IMR-90 (cell line): ENCODE results near the gene CLDN9. TPM values are rescaled to one million over a fixed set of nuclear protein-coding genes. Genes with fewer than 3 reads are reported as not detected.
A peak's percentile ranks its signal among the peaks of the same experiment; 100 is the strongest.

Experiments used
- ATAC-seq: fragments of 200-7000 bp; cut with Tn5 transposase; 2 replicates; pipeline ENCODE4 v1.9.1; 2020; ENCODE audit warnings: low read depth, mild to moderate bottlenecking, moderate library complexity
- BruUV-seq: library from RNA; stranded (reverse); fragments of 400-500 nt; replicated peaks from 2 replicates; lab custom pipeline; 2021; lab: Mats Ljungman, UMichigan
- CTCF ChIA-PET: fragments of 300-600 bp; formaldehyde crosslinking; extraction: SDS; loops from one replicate; lab custom pipeline; 2021; ENCODE audit warnings: antibody characterized with exemption; lab: Yijun Ruan, JAX
- POLR2A ChIA-PET: fragments of 300-600 bp; sonication (Branson Sonifier 250); formaldehyde crosslinking; loops from one replicate; lab custom pipeline; 2022; ENCODE audit warnings: antibody characterized with exemption; ENCODE audit not compliant: unreplicated experiment; lab: Charles Lee
- DNase-seq: peaks from one replicate; pipeline ENCODE4 v3.0.0; 2013
- H2AFZ ChIP-seq: replicated peaks from 2 replicates; pipeline ENCODE3; 2013; ENCODE audit warnings: low read length, mild to moderate bottlenecking; ENCODE audit not compliant: poor library complexity
- H2AK5ac ChIP-seq: 2 replicates; pipeline ENCODE4 v1.6.1; 2013; ENCODE audit warnings: low read depth, low read length, inconsistent platforms
- H2AK9ac ChIP-seq: replicated peaks from 2 replicates; pipeline ENCODE3; 2013; ENCODE audit warnings: mild to moderate bottlenecking, low read depth, low read length, moderate library complexity; ENCODE audit not compliant: poor library complexity
- H2BK120ac ChIP-seq: 2 replicates; pipeline ENCODE4 v1.6.1; 2013; ENCODE audit warnings: low read depth, low read length, inconsistent platforms
- H2BK15ac ChIP-seq: 3 replicates; pipeline ENCODE4 v1.6.1; 2013; ENCODE audit warnings: low read depth, low read length, inconsistent platforms
- H2BK20ac ChIP-seq: 2 replicates; pipeline ENCODE4 v1.6.1; 2013; ENCODE audit warnings: low read depth, mild to moderate bottlenecking, inconsistent platforms, low read length, moderate library complexity
- H2BK5ac ChIP-seq: 2 replicates; pipeline ENCODE4 v1.6.1; 2013; ENCODE audit warnings: mild to moderate bottlenecking, low read depth, low read length, inconsistent platforms; ENCODE audit not compliant: poor library complexity, severe bottlenecking
- H3K14ac ChIP-seq: replicated peaks from 2 replicates; pipeline ENCODE4 v1.6.1; 2013; ENCODE audit warnings: low read depth, low read length, inconsistent platforms
- H3K18ac ChIP-seq: 2 replicates; pipeline ENCODE4 v1.6.1; 2013; ENCODE audit warnings: low read depth, low read length, control low read depth
- H3K23ac ChIP-seq: 2 replicates; pipeline ENCODE4 v1.6.1; 2013; ENCODE audit warnings: low read depth, low read length, inconsistent platforms
- H3K27ac ChIP-seq: 2 replicates; pipeline ENCODE4 v1.5.1; 2013; ENCODE audit warnings: mild to moderate bottlenecking, control low read depth, low read length; ENCODE audit not compliant: insufficient read depth
- H3K27me3 ChIP-seq: 2 replicates; pipeline ENCODE4 v1.6.1; 2013; ENCODE audit warnings: low read length; ENCODE audit not compliant: control insufficient read depth, insufficient read depth
- H3K36me3 ChIP-seq: 2 replicates; pipeline ENCODE4 v1.6.1; 2013; ENCODE audit warnings: low read length, mixed read lengths; ENCODE audit not compliant: control insufficient read depth, insufficient read depth
- H3K4ac ChIP-seq: 2 replicates; pipeline ENCODE4 v1.6.1; 2013; ENCODE audit warnings: low read depth, low read length, inconsistent platforms
- H3K4me1 ChIP-seq: 2 replicates; pipeline ENCODE4 v1.6.1; 2013; ENCODE audit warnings: low read length, mixed read lengths; ENCODE audit not compliant: control insufficient read depth, insufficient read depth
- H3K4me2 ChIP-seq: 2 replicates; pipeline ENCODE4 v1.6.1; 2013; ENCODE audit warnings: low read depth, mild to moderate bottlenecking, control low read depth, low read length, moderate library complexity
- H3K4me3 ChIP-seq: 2 replicates; pipeline ENCODE4 v1.5.1; 2013; ENCODE audit warnings: low read depth, mild to moderate bottlenecking, control low read depth, low read length, moderate library complexity; ENCODE audit not compliant: insufficient read depth
- H3K56ac ChIP-seq: 2 replicates; pipeline ENCODE4 v1.6.1; 2013; ENCODE audit warnings: low read length, inconsistent platforms; ENCODE audit not compliant: insufficient read depth; ENCODE audit errors: extremely low read depth
- H3K79me1 ChIP-seq, 2 experiments: 2 replicates each; pipeline ENCODE4 v1.6.1; 2013; ENCODE audit warnings: low read length in 2 of 2, inconsistent platforms in 1 of 2, low read depth in 1 of 2
- H3K9ac ChIP-seq: 2 replicates; pipeline ENCODE4 v1.6.1; 2013; ENCODE audit warnings: low read depth, low read length, control low read depth
- H3K9me1 ChIP-seq: 2 replicates; pipeline ENCODE4 v1.6.1; 2013; ENCODE audit warnings: low read length, inconsistent platforms; ENCODE audit not compliant: insufficient read depth
- H3K9me3 ChIP-seq: 2 replicates; pipeline ENCODE4 v1.6.1; 2013; ENCODE audit warnings: low read length; ENCODE audit not compliant: control insufficient read depth, insufficient read depth
- H4K20me1 ChIP-seq: 2 replicates; pipeline ENCODE4 v1.6.1; 2013; ENCODE audit warnings: low read length, inconsistent platforms; ENCODE audit not compliant: insufficient read depth
- H4K5ac ChIP-seq: 2 replicates; pipeline ENCODE4 v1.6.1; 2013; ENCODE audit warnings: mild to moderate bottlenecking, low read depth, low read length, control low read depth
- H4K8ac ChIP-seq, 2 experiments: 2 replicates each; pipeline ENCODE4 v1.6.1; 2013; ENCODE audit warnings: low read depth in 2 of 2, low read length in 2 of 2, control low read depth in 1 of 2, inconsistent platforms in 1 of 2
- H4K91ac ChIP-seq: 2 replicates; pipeline ENCODE4 v1.6.1; 2013; ENCODE audit warnings: low read depth, low read length, inconsistent platforms; ENCODE audit not compliant: insufficient read depth
- BHLHE40 ChIP-seq: fragments of 150-350 bp; IDR thresholded peaks from 2 replicates; pipeline ENCODE4 v1.6.1; 2016; ENCODE audit warnings: mild to moderate bottlenecking, low read depth, low read length
- CHD1 ChIP-seq: IDR thresholded peaks from 2 replicates; pipeline ENCODE4 v1.6.1; 2012; ENCODE audit warnings: low read depth, low read length, improper control_type of control experiment
- NFE2L2 ChIP-seq: fragments of 150-350 bp; IDR thresholded peaks from 2 replicates; pipeline ENCODE4 v1.6.1; 2016; ENCODE audit warnings: low read depth, mild to moderate bottlenecking, low read length
- POLR2A ChIP-seq: IDR thresholded peaks from 2 replicates; pipeline ENCODE4 v1.6.1; 2012; ENCODE audit warnings: mild to moderate bottlenecking, low read depth, low read length
- RFX5 ChIP-seq: IDR thresholded peaks from 2 replicates; pipeline ENCODE4 v1.8.0; 2012; ENCODE audit warnings: low read depth, mild to moderate bottlenecking, low read length, moderate library complexity
- WGBS, 2 experiments: methylation state at CpG; one replicate each; pipeline versions ENCODE4 v1.1.5 to v1.1.7; 2013; ENCODE audit warnings: missing lambda C conversion rate in 2 of 2; ENCODE audit not compliant: insufficient read length in 1 of 2; ENCODE audit errors: extremely low coverage in 2 of 2; 5-methylcytosine and 5-hydroxymethylcytosine counted together
- dilution Hi-C: fragments of 300-500 bp; cut with HindIII; formaldehyde crosslinking; loops from one replicate; pipeline ENCODE4 v1.14.3; 2018; ENCODE audit warnings: low sequenced_read_pairs; ENCODE audit not compliant: unreplicated experiment
- in situ Hi-C: fragments of 300-500 bp; cut with MboI; formaldehyde crosslinking; loops from 3 replicates; pipeline ENCODE4 v1.14.3; 2019; ENCODE audit warnings: low sequenced_read_pairs, inconsistent platforms, mixed read lengths
- intact Hi-C: fragments of 100-400 bp; cut with micrococcal nuclease; formaldehyde crosslinking; loops from 2 replicates; pipeline ENCODE4 v1.10.0; 2022
- polyA plus RNA-seq, 3 experiments: library from polyadenylated mRNA; depleted of rRNA; stranded (reverse); fragments of >200 nt; gene quantifications; 2 replicates each; pipeline ENCODE4 v1.2.3, GENCODE V29; 2012; ENCODE audit warnings: low replicate concordance in 1 of 3
- total RNA-seq: library from RNA; depleted of rRNA; stranded (reverse); fragments of >200 nt; gene quantifications from 2 replicates; pipeline ENCODE4 v1.2.3, GENCODE V29; 2012
- TF ChIP-seq, protein P1 (sequence below): fragments of 150-350 bp; IDR thresholded peaks from 2 replicates; pipeline ENCODE4 v1.6.1; 2017; ENCODE audit warnings: mild to moderate bottlenecking, antibody characterized with exemption, low read length, low read depth

The CLDN9 gene
- total and polyA plus RNA-seq, 2 of the 4 experiments (the other 2 are of a cell fraction): 0.05 TPM; not detected in 1

DNA sequence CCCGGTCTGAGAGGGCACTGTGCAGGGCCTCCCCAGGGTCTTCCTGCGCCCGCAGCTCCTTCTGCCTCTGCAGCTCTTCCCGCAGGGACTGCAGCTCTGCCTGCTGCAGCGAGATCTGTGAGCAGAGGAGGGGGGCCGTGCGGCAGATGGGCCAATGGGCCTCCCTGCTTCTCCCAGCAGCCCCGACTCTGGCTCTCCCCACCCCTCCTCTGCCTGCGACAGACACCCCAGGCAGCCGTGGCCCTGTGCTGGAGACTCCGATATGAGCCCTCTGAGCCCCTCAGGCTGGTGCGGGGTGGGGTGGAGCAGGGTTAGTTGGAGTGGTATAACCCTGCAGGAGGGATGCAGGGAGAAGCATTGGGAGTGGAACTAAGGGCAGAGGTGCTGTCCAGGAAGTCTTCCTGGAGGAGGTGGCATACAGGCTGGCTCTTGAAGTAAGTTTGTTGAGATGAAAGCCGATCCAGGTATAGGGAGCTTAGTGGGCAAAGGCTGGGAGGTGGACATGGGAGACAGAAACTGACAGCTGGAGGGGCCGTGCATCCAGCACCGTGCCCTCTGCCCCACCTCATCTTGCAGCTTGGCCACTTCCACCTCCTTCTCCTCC is 16.1 kb downstream of the CLDN9 start:
- in situ Hi-C loops: no loop called here
- intact Hi-C loops: no loop called here
- H3K18ac ChIP-seq: no peak overlapping the region
- no peak overlapping the region for H3K23ac ChIP-seq
- no peak overlapping the region for H3K56ac ChIP-seq
- H3K27me3 ChIP-seq: peaks cover 29% of the 10 kb centered on the region
- H2BK120ac ChIP-seq: no peak overlapping the region
- H2BK20ac ChIP-seq: no peak overlapping the region
- H4K20me1 ChIP-seq: peaks cover 7% of the 10 kb centered on the region
- no TSS peak for BruUV-seq
- H2AK9ac ChIP-seq: peak overlapping the region; percentile 67
- TF ChIP-seq BHLHE40: no peak
- no peak for TF ChIP-seq RFX5
- TF ChIP-seq POLR2A: peak; percentile 11
- TF ChIP-seq NFE2L2: no peak
- TF ChIP-seq CHD1: no peak
- TF ChIP-seq, protein P1, sequence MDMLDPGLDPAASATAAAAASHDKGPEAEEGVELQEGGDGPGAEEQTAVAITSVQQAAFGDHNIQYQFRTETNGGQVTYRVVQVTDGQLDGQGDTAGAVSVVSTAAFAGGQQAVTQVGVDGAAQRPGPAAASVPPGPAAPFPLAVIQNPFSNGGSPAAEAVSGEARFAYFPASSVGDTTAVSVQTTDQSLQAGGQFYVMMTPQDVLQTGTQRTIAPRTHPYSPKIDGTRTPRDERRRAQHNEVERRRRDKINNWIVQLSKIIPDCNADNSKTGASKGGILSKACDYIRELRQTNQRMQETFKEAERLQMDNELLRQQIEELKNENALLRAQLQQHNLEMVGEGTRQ: no peak
- peaks cover 0 to 3% of the 10 kb centered on the region in 2 experiments; a peak in 1 of 4 replicates for H3K79me1 ChIP-seq
- no peaks in the 10 kb centered on the region for H3K9me1 ChIP-seq
- no peak overlapping the region for H3K9ac ChIP-seq
- ATAC-seq: no peak
- dilution Hi-C loops: no loop called here
- peak overlapping the region; percentile 41 for H2AFZ ChIP-seq
- H3K4me3 ChIP-seq: no peak overlapping the region
- DNase-seq: no peak
- H4K91ac ChIP-seq: no peak overlapping the region; the same call in 1 of the 2 replicates
- H2BK15ac ChIP-seq: no peak overlapping the region
- H3K4me1 ChIP-seq: no peaks in the 10 kb centered on the region
- H3K27ac ChIP-seq: no peak overlapping the region
- ChIA-PET CTCF (interaction anchor here (0.7 to 1.8 kb wide), 4 partner anchors 10 to 100 kb away, joined by 3 to 7 read pairs (median 4); no protein-coding TSS in a partner anchor), POLR2A (no interaction called here)
- H2AK5ac ChIP-seq: peak overlapping the region; percentile 48; the same call in 1 of the 2 replicates
- no peak overlapping the region for H3K4me2 ChIP-seq
- no peaks in the 10 kb centered on the region for H3K9me3 ChIP-seq
- H4K5ac ChIP-seq: no peak overlapping the region
- no peak overlapping the region for H2BK5ac ChIP-seq
- no peak overlapping the region; a peak in 1 of 4 replicates for H4K8ac ChIP-seq
- no peak overlapping the region for H3K14ac ChIP-seq
- 42% methylated on average over 5 of the region's 15 CpGs; no CpG with 5 or more reads in 1 of the 2 experiments for WGBS, 2 experiments
- peak overlapping the region; percentile 57; the same call in 1 of the 2 replicates for H3K4ac ChIP-seq
- H3K36me3 ChIP-seq: peaks cover 11% of the 10 kb centered on the region; the same call in 1 of the 2 replicates
